Kidney glomerular epithelial cell (primary cell): ENCODE data around the gene CDON.

Source experiments
- DNase-seq: peaks from one replicate; lab custom pipeline; 2025; lab: John Stamatoyannopoulos, UW

CDON gene

GRCh38 chr11:125956391-125957134, 106.1 kb downstream of the CDON start:
- DNase-seq = no peak

GRCh38 chr11:125955856-125956255, 106.8 kb downstream of the CDON start:
- no peak for DNase-seq

GRCh38 chr11:125954945-125955640, 107.6 kb downstream of the CDON start:
- no peak for DNase-seq

GRCh38 chr11:125954123-125954944, 108.3 kb downstream of the CDON start:
- no peak for DNase-seq

GRCh38 chr11:125953401-125953935, 109.2 kb downstream of the CDON start:
- no peak for DNase-seq

GRCh38 chr11:125952973-125953372, 109.7 kb downstream of the CDON start:
- no peak for DNase-seq

GRCh38 chr11:125952559-125952958, 110.1 kb downstream of the CDON start:
- DNase-seq = no peak

GRCh38 chr11:125951731-125952130, 110.9 kb downstream of the CDON start:
- no peak for DNase-seq

GRCh38 chr11:125950696-125951651, 111.7 kb downstream of the CDON start:
- DNase-seq = no peak

- DNase-seq = no peak
These were observed 112.5 kb downstream of the CDON start for GRCh38 chr11:125950178-125950490.

- no peak for DNase-seq
These were observed 113.1 kb downstream of the CDON start for GRCh38 chr11:125949271-125950177.

- no peak for DNase-seq
These were observed 114.2 kb downstream of the CDON start for GRCh38 chr11:125948278-125949051.

GRCh38 chr11:125947419-125948277, 115.0 kb downstream of the CDON start:
- DNase-seq = no peak

- DNase-seq = no peak
These were observed 115.8 kb downstream of the CDON start for GRCh38 chr11:125946712-125947418.

GRCh38 chr11:125945797-125946520, 116.7 kb downstream of the CDON start, which contains the start of gene VSIG10L2:
VSIG10L2 (plus strand) TSS chr11:125946044; CDS start chr11:125946056, 12 bp downstream.
- DNase-seq = no peak

- no peak for DNase-seq
These were observed 117.5 kb downstream of the CDON start for GRCh38 chr11:125945011-125945796.
